22Rv1 (cell line): ENCODE data around the gene PSMD9.

ENCODE experiments used
- ZFX ChIP-seq: fragments of 450-650 bp; IDR thresholded peaks from 2 replicates; pipeline ENCODE4 v1.6.1; 2017; ENCODE audit warnings: antibody characterized with exemption, borderline replicate concordance
- TF ChIP-seq, protein P1 (sequence below): fragments of 450-650 bp; IDR thresholded peaks from 2 replicates; pipeline ENCODE4 v1.5.1; 2017; ENCODE audit warnings: mild to moderate bottlenecking

DNA sequence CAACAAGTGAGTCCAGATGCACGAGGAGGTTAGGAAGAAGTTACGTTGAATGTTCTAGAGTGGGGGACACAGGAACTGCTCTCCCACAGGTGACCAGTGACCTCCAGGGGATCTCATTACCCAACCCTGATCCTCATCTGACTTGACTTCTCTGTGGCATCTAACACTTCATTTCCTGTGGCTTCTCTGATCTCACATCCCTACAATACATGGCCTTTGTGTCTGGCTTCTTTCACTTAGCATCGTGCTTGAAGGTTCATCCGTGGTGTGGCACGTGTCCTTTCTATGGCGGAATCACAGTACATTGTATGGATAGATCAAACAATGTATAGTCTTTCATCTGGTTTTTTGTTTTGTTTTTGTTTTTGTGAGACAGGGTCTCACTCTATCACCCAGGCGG lies 49.1 kb downstream of the PSMD9 start:
- TF ChIP-seq, protein P1, sequence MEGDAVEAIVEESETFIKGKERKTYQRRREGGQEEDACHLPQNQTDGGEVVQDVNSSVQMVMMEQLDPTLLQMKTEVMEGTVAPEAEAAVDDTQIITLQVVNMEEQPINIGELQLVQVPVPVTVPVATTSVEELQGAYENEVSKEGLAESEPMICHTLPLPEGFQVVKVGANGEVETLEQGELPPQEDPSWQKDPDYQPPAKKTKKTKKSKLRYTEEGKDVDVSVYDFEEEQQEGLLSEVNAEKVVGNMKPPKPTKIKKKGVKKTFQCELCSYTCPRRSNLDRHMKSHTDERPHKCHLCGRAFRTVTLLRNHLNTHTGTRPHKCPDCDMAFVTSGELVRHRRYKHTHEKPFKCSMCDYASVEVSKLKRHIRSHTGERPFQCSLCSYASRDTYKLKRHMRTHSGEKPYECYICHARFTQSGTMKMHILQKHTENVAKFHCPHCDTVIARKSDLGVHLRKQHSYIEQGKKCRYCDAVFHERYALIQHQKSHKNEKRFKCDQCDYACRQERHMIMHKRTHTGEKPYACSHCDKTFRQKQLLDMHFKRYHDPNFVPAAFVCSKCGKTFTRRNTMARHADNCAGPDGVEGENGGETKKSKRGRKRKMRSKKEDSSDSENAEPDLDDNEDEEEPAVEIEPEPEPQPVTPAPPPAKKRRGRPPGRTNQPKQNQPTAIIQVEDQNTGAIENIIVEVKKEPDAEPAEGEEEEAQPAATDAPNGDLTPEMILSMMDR, result no peak
- no peak for TF ChIP-seq ZFX
